ENCODE measurements around the gene PDZD8. TPM values are rescaled to one million over a fixed set of nuclear protein-coding genes. Genes with fewer than 3 reads are reported as not detected.
"Not testable (repeated sequence)": the region's sequence is repeated elsewhere in the genome, so short reads cannot be mapped to it uniquely, and the experiment has no call there.

PDZD8 gene
- total RNA-seq, 2 experiments from 2014 or later: 15.5 to 16.2 TPM

DNA sequence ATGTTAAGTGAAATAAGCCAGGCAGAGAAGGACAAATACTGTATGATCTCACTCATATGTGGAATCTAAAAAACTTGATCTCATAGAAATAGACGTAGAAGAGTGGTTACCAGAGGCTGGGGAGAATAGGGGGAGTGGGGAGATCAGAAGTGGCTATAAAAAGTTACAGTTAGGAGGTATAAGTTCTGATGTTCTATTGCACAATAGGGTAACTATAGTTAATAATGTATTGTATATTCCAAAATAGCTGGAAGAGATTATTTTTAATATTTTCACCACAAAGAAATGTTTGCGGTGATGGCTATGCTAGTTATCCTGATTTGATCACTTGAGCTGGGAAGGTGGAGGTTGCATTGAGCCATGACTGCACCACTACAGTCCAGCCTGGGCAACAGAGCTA lies 80.5 kb downstream of the PDZD8 start:
- ChIA-PET CTCF (interaction anchor here (0.9 to 2.4 kb wide), 2 partner anchors 78 to 148 kb away, joined by 3 to 7 read pairs; no protein-coding TSS in a partner anchor), POLR2A (no interaction called here)
- TF ChIP-seq, protein P1, sequence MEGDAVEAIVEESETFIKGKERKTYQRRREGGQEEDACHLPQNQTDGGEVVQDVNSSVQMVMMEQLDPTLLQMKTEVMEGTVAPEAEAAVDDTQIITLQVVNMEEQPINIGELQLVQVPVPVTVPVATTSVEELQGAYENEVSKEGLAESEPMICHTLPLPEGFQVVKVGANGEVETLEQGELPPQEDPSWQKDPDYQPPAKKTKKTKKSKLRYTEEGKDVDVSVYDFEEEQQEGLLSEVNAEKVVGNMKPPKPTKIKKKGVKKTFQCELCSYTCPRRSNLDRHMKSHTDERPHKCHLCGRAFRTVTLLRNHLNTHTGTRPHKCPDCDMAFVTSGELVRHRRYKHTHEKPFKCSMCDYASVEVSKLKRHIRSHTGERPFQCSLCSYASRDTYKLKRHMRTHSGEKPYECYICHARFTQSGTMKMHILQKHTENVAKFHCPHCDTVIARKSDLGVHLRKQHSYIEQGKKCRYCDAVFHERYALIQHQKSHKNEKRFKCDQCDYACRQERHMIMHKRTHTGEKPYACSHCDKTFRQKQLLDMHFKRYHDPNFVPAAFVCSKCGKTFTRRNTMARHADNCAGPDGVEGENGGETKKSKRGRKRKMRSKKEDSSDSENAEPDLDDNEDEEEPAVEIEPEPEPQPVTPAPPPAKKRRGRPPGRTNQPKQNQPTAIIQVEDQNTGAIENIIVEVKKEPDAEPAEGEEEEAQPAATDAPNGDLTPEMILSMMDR (IDR thresholded peaks at IDR 0.05): no peak
- peaks cover 6% of the 10 kb centered on the region for H3K36me3 Mint-ChIP-seq (ENCODE audit: low read depth)
- H3K27me3 Mint-ChIP-seq: no peaks in the 10 kb centered on the region
- H3K4me1 Mint-ChIP-seq (ENCODE audit: low read depth): peaks cover 3% of the 10 kb centered on the region
- H3K27ac Mint-ChIP-seq: no peak overlapping the region
- H3K9me3 Mint-ChIP-seq: peaks cover under 1% of the 10 kb centered on the region
- DNase-seq: no peak
- no peak overlapping the region for H3K4me3 Mint-ChIP-seq
- intact Hi-C loops (cut with micrococcal nuclease): no loop called here
- ATAC-seq: no peak

DNA sequence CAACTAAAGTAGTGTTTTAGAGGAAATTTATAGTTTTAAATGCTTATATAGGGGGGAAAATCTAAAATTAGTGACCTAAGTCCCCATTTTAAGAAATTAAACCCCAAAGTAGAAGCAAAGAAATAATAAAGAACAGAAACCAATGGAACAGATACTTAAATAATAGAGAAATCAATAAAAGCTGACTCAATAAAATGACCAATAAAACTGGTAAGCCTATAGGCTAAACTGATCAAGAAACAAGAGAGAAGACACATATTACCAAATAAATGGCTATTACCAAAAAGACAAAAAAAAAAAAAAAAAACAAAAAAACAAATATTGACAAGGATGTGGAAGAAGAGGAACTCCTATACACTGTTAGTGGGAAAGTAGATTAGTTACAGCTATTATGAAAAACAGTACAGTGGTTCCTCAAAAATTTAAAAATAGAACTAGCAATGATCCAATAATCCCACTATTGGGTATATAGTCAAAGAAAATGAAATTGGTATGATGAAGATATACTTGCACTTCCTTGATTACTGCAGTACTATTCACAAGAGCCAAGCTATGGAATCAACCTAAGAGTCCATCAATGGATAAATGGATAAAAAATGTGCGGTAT lies 81.1 kb downstream of the PDZD8 start:
- no peak for ATAC-seq
- Mint-ChIP-seq H3K9me3 (no peaks in the 10 kb centered on the region), H3K27me3 (no peaks in the 10 kb centered on the region), H3K27ac (no peak overlapping the region), H3K4me3 (no peak overlapping the region), H3K4me1 (ENCODE audit: low read depth) (peaks cover 3% of the 10 kb centered on the region), H3K36me3 (ENCODE audit: low read depth) (peaks cover 2% of the 10 kb centered on the region)
- CTCF ChIA-PET: interaction anchor here (2.4 kb wide), 1 partner anchor 78 kb away, joined by 7 read pairs; no protein-coding TSS in a partner anchor
- POLR2A ChIA-PET: no interaction called here
- intact Hi-C loops (cut with micrococcal nuclease): no loop called here
- TF ChIP-seq, protein P1 (IDR thresholded peaks at IDR 0.05): no peak
- DNase-seq: no peak

DNA sequence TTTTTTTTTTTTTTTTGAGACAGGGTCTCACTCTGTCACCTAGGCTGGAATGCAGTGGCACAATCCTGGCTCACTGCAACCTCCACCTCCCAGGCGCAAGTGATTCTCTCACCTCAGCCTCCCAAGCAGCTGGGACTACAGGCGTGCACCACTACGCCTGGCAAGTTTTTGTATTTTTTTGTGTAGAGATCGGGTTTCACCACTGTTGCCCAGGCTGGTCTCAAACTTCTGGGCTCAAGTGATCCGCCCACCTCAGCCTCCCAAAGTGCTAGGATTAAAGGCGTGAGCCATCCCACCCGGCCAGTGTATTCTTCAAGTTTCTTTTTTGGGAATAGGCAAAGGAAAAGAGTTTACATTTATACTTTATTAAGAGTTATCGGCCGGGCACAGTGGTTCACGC lies 84.4 kb downstream of the PDZD8 start:
- intact Hi-C loops (cut with micrococcal nuclease); H3K4me3 Mint-ChIP-seq; H3K9me3 Mint-ChIP-seq; H3K27ac Mint-ChIP-seq; POLR2A ChIA-PET; ATAC-seq; H3K27me3 Mint-ChIP-seq; H3K4me1 Mint-ChIP-seq (ENCODE audit: low read depth); DNase-seq; H3K36me3 Mint-ChIP-seq (ENCODE audit: low read depth): not testable (repeated sequence)
- CTCF ChIA-PET: interaction anchor here (0.7 kb wide), 1 partner anchor 39 kb away, joined by 3 read pairs; no protein-coding TSS in a partner anchor

DNA sequence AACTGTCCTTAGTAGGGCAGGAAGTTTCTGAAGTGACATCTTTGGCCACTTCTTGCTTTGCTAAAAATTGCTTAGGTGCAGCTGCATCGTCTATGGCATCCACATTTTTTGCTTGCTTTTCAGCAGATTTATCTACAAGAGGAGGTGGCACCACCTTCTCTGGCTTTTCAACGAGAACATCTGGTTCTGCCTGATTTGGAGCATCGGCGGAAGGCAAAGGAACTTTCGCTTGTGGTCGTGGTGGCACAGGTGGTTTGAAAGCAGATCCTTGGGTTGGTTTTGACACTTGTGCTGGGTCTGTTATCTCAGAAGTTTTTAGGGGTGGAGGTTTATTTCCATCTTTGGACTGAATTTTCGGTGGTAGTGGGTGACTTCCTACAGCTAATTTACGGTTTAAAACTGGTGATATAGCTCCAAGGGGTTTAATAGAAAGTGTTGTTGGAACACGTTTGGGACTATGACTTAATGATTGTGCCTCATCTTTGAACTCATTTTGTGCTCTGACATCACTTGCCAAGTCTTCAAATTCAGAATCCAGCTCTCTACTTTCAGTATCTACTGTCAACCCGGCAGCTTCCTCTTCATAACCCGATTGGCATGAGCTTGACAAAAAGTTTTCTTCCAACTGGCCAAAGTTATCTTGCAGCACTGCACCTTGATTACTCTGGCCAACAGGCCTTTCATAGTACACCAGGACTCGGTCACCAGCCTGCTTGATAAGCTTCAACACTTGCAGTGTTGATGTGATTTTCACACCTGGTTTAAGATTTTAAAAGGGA lies 90.3 kb downstream of the PDZD8 start:
- POLR2A ChIA-PET: no interaction called here
- Mint-ChIP-seq H3K36me3 (ENCODE audit: low read depth) (peaks cover 24% of the 10 kb centered on the region), H3K27ac (no peak overlapping the region), H3K9me3 (no peaks in the 10 kb centered on the region), H3K27me3 (no peaks in the 10 kb centered on the region), H3K4me1 (ENCODE audit: low read depth) (peaks cover 3% of the 10 kb centered on the region), H3K4me3 (no peak overlapping the region)
- CTCF ChIA-PET: interaction anchor here (0.8 to 4.5 kb wide), 3 partner anchors 17 to 68 kb away, joined by 3 to 21 read pairs (median 20); no protein-coding TSS in a partner anchor
- intact Hi-C loops (cut with micrococcal nuclease): no loop called here
- no peak for ATAC-seq
- TF ChIP-seq, protein P1 (IDR thresholded peaks at IDR 0.05): no peak
- no peak for DNase-seq

DNA sequence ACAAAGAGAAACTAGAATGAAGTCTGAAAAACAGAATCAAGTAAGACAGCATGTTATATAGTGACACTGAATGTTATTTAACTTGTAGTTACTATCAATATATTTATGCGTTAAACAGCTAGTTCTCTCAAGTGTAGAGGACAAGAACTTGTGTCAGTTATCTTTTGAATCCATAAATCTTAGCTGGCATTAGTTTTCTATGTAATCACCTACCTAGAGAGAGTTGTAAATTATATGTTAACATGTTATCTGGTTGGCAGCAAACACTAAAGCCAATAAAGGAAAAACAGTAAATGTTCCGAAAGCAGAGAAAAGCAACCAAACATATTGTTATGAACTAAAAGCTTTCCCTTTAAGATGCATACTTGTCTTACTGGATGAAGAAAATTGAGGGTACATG lies 97.6 kb downstream of the PDZD8 start:
- TF ChIP-seq, protein P1 (IDR thresholded peaks at IDR 0.05): no peak
- no peak overlapping the region for H3K4me3 Mint-ChIP-seq
- ChIA-PET CTCF (interaction anchor here (0.8 to 1.0 kb wide), 2 partner anchors 13 to 62 kb away, joined by 3 to 4 read pairs; no protein-coding TSS in a partner anchor), POLR2A (no interaction called here)
- intact Hi-C loops (cut with micrococcal nuclease): loop anchor here (5.0 kb wide), 1 partner anchor 60 kb away; no protein-coding TSS in a partner anchor
- no peak for ATAC-seq
- no peaks in the 10 kb centered on the region for H3K27me3 Mint-ChIP-seq
- H3K36me3 Mint-ChIP-seq (ENCODE audit: low read depth): peaks cover 2% of the 10 kb centered on the region
- H3K9me3 Mint-ChIP-seq: no peaks in the 10 kb centered on the region
- no peaks in the 10 kb centered on the region for H3K4me1 Mint-ChIP-seq (ENCODE audit: low read depth)
- no peak overlapping the region for H3K27ac Mint-ChIP-seq
- DNase-seq: no peak

All from activated CD8-positive, alpha-beta T cell treated with anti-CD3 and anti-CD28 coated beads for 36 hours (primary cell).